ENCODE results near the gene RELB. TPM values are rescaled to one million over a fixed set of nuclear protein-coding genes. Genes with fewer than 3 reads are reported as not detected.

Gene RELB
- total RNA-seq, 3 donors from 2014 or later = 20.9 to 30.3 (median 21.1) TPM

DNA sequence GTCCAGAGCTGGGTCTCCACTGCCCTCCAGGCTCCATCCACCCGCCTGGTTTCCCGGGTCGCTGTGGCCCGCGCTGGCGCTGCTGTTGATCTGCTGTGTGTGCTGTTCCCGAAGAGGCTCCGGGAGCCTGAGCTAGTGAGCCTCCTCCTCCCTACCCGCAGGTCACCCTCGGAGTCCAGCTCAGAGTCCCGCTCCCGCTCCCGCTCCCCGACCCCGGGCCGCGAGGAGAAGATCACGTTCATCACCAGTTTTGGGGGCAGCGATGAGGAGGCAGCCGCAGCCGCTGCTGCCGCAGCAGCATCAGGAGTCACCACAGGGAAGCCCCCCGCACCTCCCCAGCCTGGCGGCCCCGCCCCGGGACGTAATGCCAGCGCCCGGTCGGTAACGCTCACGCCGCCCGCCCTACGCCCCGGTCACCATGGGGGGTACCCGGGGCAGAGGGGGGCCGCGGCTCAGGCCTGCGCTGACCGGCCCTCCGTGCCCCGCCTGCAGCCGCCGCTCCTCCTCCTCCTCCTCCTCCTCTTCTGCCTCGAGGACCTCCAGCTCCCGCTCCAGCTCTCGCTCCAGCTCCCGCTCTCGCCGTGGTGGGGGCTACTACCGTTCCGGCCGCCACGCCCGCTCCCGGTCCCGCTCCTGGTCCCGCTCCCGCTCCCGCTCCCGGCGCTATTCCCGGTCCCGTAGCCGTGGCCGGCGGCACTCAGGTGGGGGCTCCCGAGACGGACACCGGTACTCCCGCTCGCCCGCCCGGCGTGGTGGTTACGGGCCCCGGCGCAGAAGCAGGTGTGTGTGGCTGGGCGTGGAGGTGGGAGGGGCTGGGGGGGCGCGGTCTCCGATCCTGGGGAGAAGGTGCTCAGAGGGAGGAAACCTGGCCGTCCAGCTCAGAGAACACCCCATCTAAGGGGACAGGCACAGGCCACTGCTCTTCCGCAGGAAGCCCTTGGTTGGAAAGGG is 62.9 kb downstream of the RELB start:
- Histone ChIP-seq H3K36me3 (ENCODE audit: low read depth) (peaks cover 17% of the 10 kb centered on the region), H3K9me3 (no peaks in the 10 kb centered on the region), H3K4me3 (no peak overlapping the region), H3K4me1 (ENCODE audit: low read depth) (no peaks in the 10 kb centered on the region)
- intact Hi-C loops (cut with DNase I, micrococcal nuclease) = no loop called here
- ATAC-seq (no peak), DNase-seq (no peak)
- TF ChIP-seq, protein P1, sequence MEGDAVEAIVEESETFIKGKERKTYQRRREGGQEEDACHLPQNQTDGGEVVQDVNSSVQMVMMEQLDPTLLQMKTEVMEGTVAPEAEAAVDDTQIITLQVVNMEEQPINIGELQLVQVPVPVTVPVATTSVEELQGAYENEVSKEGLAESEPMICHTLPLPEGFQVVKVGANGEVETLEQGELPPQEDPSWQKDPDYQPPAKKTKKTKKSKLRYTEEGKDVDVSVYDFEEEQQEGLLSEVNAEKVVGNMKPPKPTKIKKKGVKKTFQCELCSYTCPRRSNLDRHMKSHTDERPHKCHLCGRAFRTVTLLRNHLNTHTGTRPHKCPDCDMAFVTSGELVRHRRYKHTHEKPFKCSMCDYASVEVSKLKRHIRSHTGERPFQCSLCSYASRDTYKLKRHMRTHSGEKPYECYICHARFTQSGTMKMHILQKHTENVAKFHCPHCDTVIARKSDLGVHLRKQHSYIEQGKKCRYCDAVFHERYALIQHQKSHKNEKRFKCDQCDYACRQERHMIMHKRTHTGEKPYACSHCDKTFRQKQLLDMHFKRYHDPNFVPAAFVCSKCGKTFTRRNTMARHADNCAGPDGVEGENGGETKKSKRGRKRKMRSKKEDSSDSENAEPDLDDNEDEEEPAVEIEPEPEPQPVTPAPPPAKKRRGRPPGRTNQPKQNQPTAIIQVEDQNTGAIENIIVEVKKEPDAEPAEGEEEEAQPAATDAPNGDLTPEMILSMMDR (IDR thresholded peaks at IDR 0.05) = no peak

DNA sequence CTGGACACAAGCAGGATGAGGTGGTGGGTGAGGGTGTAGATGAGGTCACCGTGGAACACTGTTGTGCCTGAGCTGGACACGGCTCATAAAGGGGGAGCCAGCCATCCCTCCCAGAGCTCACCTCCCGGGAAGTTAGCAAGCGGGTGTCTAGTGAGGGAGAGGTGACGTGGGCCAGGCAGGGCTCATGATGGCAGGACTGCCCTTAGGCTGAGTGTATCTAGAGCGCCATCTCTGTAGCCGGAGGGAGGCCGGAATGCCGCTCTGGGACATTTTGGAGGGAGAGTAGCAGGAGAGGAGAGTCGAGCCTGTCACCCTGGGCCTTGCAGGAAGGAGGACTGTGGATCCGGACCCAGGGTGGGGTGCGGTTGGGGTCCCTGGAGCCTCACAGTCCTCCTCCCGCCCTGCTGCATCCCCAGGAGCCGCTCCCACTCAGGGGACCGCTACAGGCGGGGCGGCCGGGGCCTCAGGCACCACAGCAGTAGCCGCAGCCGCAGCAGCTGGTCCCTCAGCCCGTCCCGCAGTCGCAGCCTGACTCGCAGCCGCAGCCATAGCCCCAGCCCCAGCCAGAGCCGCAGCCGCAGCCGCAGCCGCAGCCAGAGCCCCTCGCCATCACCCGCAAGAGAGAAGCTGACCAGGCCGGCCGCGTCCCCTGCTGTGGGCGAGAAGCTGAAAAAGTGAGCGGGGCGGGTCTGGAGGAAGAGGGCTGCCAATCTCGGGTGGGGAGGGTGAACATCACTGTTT is 65.8 kb downstream of the RELB start:
- no peaks in the 10 kb centered on the region for H3K9me3 ChIP-seq
- intact Hi-C loops (cut with DNase I, micrococcal nuclease) = no loop called here
- TF ChIP-seq, protein P1 (IDR thresholded peaks at IDR 0.05) = no peak
- peaks cover 16% of the 10 kb centered on the region for H3K36me3 ChIP-seq (ENCODE audit: low read depth)
- no peak overlapping the region for H3K4me3 ChIP-seq
- ATAC-seq (no peak), DNase-seq (peak in 1 of 3 donors; percentile 43)
- no peaks in the 10 kb centered on the region for H3K4me1 ChIP-seq (ENCODE audit: low read depth)

DNA sequence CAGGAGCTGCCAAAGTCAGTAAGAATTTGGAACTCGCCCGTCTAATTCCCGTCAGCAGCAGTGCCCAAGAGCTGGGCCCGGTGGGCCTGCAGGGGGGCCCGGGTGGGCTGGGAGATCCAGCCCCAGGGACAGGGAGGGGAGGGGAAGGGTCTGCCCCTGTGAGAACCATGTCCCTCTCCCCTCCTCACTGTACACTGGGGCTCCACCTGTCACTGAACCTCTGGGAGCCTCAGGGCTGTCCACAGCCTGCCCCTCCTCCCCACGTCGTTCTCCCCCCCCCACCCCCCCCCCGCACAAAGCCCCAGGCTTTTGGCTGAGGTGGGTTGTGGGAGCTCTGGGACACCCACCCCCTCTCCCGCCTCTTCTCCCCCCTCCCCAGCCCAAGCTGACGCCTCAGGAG is 66.8 kb downstream of the RELB start:
- Histone ChIP-seq H3K36me3 (ENCODE audit: low read depth) (peaks cover 16% of the 10 kb centered on the region), H3K4me3 (no peak overlapping the region), H3K9me3 (no peaks in the 10 kb centered on the region), H3K4me1 (ENCODE audit: low read depth) (no peaks in the 10 kb centered on the region)
- DNase-seq (peak in 1 of 3 donors; percentile 19), ATAC-seq (no peak)
- intact Hi-C loops (cut with DNase I, micrococcal nuclease) = no loop called here
- TF ChIP-seq, protein P1 (IDR thresholded peaks at IDR 0.05) = no peak

DNA sequence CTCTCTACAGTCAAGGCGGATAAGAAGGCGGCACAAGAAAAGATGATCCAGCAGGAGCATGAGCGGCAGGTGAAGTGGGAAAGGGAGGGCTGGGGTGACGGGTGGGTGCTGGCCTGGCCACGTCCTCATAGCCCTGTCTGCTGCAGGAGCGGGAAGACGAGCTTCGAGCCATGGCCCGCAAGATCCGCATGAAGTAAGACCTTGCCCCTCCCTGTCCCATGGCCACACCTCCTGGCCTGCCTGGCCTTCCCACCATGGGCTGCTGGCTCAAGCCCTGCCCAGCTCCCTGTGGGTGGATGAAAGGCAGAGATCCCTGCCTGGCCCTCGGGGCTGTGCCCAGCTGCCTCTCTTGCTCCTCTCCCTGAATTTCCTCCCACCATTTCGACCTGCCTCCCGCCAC is 67.8 kb downstream of the RELB start:
- intact Hi-C loops (cut with DNase I, micrococcal nuclease) = no loop called here
- TF ChIP-seq, protein P1 (IDR thresholded peaks at IDR 0.05) = no peak
- ATAC-seq (peak; percentile 80), DNase-seq (peak; percentile 51 to 70 (median 61))
- peaks cover 16% of the 10 kb centered on the region for H3K36me3 ChIP-seq (ENCODE audit: low read depth)
- no peak overlapping the region for H3K4me3 ChIP-seq
- H3K4me1 ChIP-seq (ENCODE audit: low read depth) = no peaks in the 10 kb centered on the region
- no peaks in the 10 kb centered on the region for H3K9me3 ChIP-seq

- ATAC-seq (no peak), DNase-seq (no peak)
- peaks cover 4% of the 10 kb centered on the region for H3K4me1 ChIP-seq (ENCODE audit: low read depth)
- H3K9me3 ChIP-seq = no peaks in the 10 kb centered on the region
- H3K36me3 ChIP-seq (ENCODE audit: low read depth) = peaks cover 11% of the 10 kb centered on the region
- TF ChIP-seq, protein P1 (IDR thresholded peaks at IDR 0.05) = no peak
- no peak overlapping the region for H3K4me3 ChIP-seq
- intact Hi-C loops (cut with DNase I, micrococcal nuclease) = no loop called here
Measured at GRCh38 chr19:45070214-45070613, 69.0 kb downstream of the RELB start.

Data from mucosa of descending colon (tissue), 3 donors.